AG04449 (cell line): ENCODE data around the gene GAPDHS.

Experiments
- CTCF ChIA-PET: fragments of 350-600 bp; formaldehyde crosslinking; extraction: SDS; loops from one replicate; lab custom pipeline; 2021; ENCODE audit warnings: antibody characterized with exemption; lab: Yijun Ruan, JAX
- POLR2A ChIA-PET: fragments of 400-600, 350-600 bp; formaldehyde crosslinking; extraction: SDS; loops from one replicate; lab custom pipeline; 2020; ENCODE audit warnings: antibody characterized with exemption, inconsistent platforms; lab: Yijun Ruan, JAX
- DNase-seq: peaks from one replicate; pipeline ENCODE4 v3.0.0-alpha.2; 2010; ENCODE audit warnings: low read depth, low spot score
- H3K4me3 ChIP-seq: 2 replicates; pipeline ENCODE4 v1.5.1; 2011; ENCODE audit warnings: low read depth, mild to moderate bottlenecking, control low read depth, low read length
- TF ChIP-seq, protein P1 (sequence below): IDR thresholded peaks from one replicate; pipeline ENCODE4 v1.5.1; 2011; ENCODE audit warnings: mild to moderate bottlenecking, moderate library complexity, low read length, control low read depth, inconsistent platforms; ENCODE audit not compliant: insufficient read depth; ENCODE audit errors: missing control alignments

The GAPDHS gene

DNA sequence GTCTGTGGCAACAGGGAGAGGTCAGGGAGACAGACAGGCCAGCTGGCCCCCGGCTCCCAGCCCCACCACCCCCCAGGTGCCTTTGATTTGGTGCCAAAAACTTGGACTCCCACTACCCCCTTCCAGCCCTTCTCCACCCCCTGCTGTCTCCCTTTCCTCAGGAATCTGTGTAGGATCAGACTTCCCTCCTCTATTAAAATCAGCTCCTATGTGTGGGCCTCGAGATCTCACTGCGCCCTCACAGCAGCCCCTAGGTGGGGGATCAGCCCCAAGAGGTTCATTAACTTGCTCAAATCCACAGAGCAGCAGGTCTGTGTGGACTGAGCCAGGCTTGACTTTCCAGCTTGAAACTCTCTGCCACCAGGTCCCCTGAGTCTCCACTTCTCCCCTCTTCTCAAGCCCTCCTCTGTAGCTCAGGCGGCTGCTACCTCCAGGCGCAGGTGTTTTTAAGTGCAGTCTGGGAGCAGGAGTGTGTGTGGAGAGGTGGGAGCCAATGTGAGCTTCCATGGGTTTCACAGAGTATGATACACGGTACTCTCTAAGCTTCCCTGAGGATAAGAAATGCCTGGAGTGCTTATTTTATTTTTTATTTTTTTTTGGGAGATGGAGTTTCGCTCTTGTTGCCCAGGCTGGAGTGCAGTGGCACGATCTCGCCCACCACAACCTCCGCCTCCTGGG is 1.7 kb downstream of the GAPDHS start:
- no peak for DNase-seq
- CTCF ChIA-PET: interaction anchor here (1.2 to 2.4 kb wide), 3 partner anchors 9 to 25 kb away, joined by 4 to 9 read pairs (median 7); no protein-coding TSS in a partner anchor
- POLR2A ChIA-PET: no interaction called here
- H3K4me3 ChIP-seq: no peak overlapping the region
- TF ChIP-seq, protein P1, sequence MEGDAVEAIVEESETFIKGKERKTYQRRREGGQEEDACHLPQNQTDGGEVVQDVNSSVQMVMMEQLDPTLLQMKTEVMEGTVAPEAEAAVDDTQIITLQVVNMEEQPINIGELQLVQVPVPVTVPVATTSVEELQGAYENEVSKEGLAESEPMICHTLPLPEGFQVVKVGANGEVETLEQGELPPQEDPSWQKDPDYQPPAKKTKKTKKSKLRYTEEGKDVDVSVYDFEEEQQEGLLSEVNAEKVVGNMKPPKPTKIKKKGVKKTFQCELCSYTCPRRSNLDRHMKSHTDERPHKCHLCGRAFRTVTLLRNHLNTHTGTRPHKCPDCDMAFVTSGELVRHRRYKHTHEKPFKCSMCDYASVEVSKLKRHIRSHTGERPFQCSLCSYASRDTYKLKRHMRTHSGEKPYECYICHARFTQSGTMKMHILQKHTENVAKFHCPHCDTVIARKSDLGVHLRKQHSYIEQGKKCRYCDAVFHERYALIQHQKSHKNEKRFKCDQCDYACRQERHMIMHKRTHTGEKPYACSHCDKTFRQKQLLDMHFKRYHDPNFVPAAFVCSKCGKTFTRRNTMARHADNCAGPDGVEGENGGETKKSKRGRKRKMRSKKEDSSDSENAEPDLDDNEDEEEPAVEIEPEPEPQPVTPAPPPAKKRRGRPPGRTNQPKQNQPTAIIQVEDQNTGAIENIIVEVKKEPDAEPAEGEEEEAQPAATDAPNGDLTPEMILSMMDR: no peak

DNA sequence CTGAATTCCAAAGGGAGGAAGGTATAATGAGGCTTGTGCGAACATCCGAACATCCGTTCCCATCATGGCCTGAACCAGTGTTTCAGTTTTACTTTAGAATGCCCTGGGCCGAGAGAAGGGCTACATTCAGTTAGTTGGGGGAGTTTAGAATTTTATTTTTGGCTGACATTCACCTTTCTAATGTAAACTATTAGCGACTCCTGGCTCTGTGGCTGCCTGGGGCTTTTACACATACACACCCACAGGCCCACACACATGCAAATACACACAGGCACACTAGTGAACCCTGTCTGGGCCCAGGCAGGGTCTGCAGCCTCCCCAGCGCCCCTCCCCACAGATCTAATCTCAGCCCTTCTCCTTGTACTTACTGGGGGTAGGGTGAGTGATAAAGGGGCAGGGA is 6.1 kb downstream of the GAPDHS start:
- TF ChIP-seq, protein P1: no peak
- CTCF ChIA-PET: interaction anchor here (1.3 kb wide), 1 partner anchor 9 kb away, joined by 4 read pairs; no protein-coding TSS in a partner anchor
- POLR2A ChIA-PET: no interaction called here
- H3K4me3 ChIP-seq: no peak overlapping the region
- no peak for DNase-seq

DNA sequence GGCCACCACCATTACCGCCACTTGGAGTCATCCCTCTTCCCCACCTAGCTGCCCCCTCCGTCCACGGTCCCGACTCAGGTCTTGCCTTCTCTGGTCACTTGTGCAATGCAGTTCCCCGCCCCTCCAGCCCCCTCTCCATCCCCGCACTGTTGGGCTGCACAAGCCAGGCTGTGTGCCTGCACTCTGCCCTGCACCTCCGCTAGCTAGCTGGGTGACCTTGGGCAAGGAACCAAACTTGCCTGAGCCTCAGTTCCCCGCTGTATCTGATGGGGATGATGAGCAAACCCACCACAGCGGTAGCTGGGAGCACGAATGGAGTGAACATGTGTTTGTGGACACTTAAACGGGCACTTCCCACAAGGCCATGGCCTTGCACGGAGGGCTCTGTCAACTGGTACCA is 6.6 kb downstream of the GAPDHS start:
- ChIA-PET CTCF (interaction anchor here (1.3 kb wide), 1 partner anchor 9 kb away, joined by 4 read pairs; no protein-coding TSS in a partner anchor), POLR2A (no interaction called here)
- TF ChIP-seq, protein P1: no peak
- no peak for DNase-seq
- no peak overlapping the region for H3K4me3 ChIP-seq

DNA sequence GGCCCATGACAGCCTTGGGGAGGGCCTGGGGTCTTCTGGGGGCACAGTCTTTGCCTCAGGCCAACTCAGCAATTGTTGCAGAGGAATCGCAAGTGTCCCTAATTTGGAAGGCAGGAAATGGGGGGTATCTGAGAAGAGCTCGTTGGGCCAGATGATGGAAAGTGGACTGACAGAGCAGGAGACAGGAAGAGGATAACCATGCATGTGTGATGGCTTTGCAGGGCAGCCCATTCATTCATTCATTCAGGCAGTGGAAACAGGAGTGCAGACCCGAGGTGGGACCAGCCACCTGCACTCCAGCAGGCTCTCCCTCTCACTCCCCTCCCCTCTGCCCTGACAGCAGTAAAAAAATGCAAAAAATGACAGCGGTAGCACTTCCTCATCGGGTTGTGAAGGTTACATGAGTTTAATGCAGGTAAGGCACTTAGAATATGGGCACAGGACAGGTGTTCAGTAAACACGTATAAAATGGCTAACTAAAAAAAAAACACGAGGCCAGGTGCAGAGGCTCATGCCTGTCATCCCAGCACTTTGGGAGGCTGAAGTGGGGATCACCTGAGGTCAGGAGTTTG is 7.2 kb downstream of the GAPDHS start:
- no peak for DNase-seq
- TF ChIP-seq, protein P1: no peak
- ChIA-PET CTCF (interaction anchor here (1.3 to 1.5 kb wide), 2 partner anchors 8 to 16 kb away, joined by 4 read pairs; no protein-coding TSS in a partner anchor), POLR2A (no interaction called here)
- no peak overlapping the region for H3K4me3 ChIP-seq

DNA sequence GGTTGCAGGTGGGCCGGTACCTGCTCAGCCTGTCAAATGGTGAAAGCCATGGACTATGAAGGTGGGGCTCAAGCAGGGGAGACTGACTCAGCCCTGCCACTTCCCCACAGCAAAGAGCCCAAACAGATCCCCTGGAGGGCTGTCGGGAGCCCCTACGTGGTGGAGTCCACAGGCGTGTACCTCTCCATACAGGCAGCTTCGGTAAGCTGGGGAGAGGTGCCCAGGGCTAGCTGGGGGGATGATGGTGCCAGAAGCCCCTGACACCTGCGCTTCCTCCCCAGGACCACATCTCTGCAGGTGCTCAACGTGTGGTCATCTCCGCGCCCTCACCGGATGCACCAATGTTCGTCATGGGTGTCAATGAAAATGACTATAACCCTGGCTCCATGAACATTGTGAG is 9.0 kb downstream of the GAPDHS start:
- TF ChIP-seq, protein P1: no peak
- POLR2A ChIA-PET: no interaction called here
- H3K4me3 ChIP-seq: no peak overlapping the region
- CTCF ChIA-PET: interaction anchor here (0.8 to 1.5 kb wide), 2 partner anchors 14 to 32 kb away, joined by 3 to 4 read pairs; no protein-coding TSS in a partner anchor
- DNase-seq: no peak
